NCI-H446 treated with DMSO at 0.1 percent for 48 hours (cell line): Measurements from ENCODE around the gene TMPRSS3.

Experiments used
- DNase-seq: peaks from one replicate; lab custom pipeline; 2025; lab: John Stamatoyannopoulos, UW

Gene TMPRSS3

GRCh38 chr21:42370894-42371654, 24.8 kb downstream of the TMPRSS3 start:
- DNase-seq: no peak

GRCh38 chr21:42369821-42370220, 26.0 kb downstream of the TMPRSS3 start:
- DNase-seq: no peak

DNA sequence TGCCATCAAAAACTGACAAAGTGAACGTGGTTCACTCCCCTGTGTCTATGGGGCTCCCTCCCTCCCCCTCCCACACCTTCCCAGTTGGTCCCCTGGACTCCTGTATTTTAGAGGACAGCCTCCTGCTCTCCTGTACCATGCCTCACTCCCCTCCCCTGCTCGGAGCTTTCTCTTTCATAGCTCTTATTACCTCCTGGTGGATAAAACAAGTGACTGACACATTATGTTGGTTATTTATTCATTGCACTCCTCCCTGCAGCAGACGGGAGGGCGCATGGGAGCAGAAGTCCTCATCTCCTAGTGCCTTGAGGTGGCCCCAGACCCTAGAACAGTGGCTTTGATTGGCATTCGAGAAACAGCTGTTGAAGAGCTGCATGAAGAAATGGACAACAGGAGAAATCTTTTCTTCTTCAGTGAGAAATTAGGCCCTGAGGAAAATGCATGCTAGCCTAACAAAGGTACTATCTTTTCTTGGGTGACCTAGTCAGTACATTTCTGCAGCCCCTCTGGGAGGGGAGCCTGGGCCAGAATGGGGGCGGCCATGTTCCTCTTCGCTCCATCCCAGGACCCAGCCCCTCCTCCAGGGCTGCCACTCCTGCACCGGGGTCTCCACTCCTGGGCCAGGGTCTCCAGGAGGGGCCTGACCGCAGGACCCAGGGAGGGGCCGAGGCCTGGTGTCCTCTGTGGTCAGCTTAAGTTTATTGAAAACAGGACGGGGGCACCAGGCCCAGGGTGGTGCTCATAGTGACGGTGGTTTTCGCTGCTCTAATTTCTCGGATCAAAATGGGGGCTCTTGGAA, 28.3 kb downstream of the TMPRSS3 start:
- no peak for DNase-seq

DNA sequence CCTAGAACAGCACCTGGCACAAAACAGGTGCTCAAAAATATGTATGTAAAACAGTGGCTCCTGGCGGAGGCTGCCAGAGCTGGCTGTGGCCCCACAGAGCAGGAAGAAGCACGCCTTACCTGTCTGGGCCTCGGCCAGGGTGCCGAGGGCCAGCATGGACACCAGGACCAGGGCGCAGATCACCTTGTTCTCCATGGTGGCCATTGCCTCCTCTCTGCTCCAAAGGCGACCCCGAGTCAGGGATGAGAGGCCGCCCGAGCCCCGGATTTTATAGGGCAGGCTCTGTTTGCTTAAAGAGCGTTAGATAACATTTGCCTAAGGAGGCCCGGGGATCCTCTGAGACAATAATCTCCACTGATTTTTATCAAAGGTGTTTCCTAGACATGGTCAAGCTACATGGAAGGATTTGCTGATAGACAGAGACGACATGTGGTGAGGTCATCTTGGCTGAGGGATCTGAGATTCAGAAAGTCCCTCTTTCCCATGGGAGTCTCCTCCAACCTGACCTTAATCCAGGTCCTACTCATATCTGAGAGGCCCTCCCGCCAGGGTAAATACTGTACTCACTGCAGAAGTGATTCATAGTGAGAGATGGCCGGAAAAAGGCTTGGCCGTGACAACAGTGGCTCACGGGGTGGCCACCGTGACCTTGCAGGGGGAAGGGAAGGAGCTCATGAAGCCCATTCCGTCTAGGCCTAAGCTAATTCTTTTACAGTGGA, 29.4 kb downstream of the TMPRSS3 start, which contains the start of gene TFF1:
TFF1 (minus strand) TSS at position 244 of the 719 bp plus-strand sequence; CDS start at position 204, 40 bp downstream.
- DNase-seq: no peak

GRCh38 chr21:42365770-42366169, 30.1 kb downstream of the TMPRSS3 start:
- no peak for DNase-seq

DNA sequence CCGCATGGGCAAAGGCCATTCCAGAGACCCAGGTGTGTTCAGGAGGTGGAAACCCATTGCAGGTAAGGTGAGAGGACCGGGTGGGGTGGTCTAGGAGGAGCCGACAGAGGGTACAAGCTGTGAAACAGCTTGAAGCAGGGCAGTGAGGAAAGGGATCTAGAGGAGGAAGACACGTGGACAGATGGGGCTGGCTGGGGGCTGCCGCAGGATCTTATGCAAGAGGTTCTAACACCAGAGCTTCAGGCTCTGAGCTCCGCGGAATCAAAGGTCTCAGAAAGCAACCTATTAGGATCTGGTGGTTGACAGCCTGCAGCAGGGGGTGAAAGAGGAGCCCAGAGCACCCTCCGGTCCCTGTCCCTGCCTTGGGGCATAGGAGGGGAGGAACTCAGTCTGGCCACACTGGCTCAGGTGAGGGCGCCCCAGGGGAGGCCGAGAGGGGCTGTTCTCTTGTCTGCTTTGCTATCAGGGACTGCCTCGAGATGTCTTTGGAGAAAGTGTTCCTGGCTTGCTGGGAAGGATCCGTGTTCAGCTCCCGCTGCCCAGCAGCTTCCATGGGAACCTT, 31.5 kb downstream of the TMPRSS3 start:
- no peak for DNase-seq

DNA sequence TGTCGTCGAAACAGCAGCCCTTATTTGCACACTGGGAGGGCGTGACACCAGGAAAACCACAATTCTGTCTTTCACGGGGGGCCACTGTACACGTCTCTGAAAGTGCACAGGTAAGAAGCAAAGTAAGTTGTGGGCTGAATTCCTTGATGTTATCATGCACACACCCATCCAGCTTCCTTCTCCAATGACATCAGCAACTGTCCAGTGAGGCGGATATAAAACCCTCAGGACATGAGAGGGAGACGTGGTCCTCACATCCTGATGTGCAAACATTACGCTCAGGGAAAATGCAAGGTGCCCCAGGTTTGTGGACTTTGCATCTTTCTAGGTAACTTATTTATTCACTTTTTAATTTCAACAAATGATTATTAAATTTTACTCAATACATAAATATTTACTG, 32.5 kb downstream of the TMPRSS3 start:
- no peak for DNase-seq

- no peak for DNase-seq
Observed at GRCh38 chr21:42362700-42363099, 33.2 kb downstream of the TMPRSS3 start.

- no peak for DNase-seq
Observed at GRCh38 chr21:42362198-42362597, 33.7 kb downstream of the TMPRSS3 start.

- no peak for DNase-seq
Observed at GRCh38 chr21:42361286-42361685, 34.6 kb downstream of the TMPRSS3 start.

DNA sequence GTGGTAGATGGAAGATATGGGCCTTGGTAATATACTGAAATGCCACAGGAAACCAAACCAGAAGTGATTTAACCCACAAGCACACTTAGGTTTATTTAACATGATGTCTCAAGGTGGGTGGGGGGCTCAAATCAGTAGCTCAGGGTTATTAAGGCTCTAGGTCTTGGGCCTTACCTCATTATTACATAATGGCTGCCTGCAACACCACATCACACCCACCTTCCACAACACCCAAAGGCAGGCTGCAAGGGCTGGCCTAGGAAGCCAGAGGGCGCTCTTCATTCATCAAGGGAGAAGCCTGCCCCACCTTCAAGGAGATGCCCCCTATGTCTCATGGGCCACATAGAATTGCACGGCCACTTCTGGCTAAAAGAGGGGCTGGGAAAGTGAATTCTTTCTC, 35.5 kb downstream of the TMPRSS3 start:
- no peak for DNase-seq

GRCh38 chr21:42358937-42359336, 36.9 kb downstream of the TMPRSS3 start:
- no peak for DNase-seq

GRCh38 chr21:42358261-42358660, 37.6 kb downstream of the TMPRSS3 start:
- DNase-seq: no peak

GRCh38 chr21:42357307-42357706, 38.5 kb downstream of the TMPRSS3 start:
- no peak for DNase-seq

DNA sequence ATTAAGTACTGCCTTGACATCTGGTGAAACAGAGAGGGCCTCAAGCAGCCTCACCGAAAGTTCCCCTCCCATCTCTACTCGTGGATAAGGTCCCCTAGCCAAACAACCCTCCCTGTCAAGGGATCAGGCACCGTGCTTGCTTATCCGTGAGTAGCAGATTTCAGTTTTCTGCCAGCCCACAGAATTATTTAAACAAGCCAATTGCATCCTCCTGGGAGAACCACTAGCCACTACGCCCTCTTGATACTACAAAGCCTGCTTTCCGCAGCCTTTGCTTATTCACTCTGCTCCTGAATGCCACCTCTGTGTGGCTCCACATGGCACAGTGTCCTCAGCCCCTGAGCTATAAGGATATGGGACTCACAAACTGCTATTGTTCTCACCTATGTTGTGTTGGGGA, 39.2 kb downstream of the TMPRSS3 start:
- no peak for DNase-seq

DNA sequence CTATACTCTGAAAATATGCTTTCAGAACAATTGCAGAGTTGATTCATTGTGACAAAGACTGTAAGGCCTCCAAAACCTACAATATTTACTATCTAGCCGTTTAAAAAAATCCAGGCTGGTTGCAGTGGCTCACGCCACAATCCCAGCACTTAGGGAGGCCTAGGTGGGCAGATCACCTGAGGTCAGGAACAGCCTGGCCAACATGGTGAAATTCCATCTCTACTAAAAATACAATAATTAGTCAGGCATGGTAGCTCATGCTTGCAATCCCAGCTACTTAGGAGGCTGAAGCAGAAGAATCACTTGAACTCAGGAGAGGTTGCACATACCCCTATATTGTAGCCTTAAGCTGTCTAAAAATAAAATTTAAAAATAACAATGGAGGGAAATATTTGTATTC, 39.8 kb downstream of the TMPRSS3 start:
- DNase-seq: no peak

DNA sequence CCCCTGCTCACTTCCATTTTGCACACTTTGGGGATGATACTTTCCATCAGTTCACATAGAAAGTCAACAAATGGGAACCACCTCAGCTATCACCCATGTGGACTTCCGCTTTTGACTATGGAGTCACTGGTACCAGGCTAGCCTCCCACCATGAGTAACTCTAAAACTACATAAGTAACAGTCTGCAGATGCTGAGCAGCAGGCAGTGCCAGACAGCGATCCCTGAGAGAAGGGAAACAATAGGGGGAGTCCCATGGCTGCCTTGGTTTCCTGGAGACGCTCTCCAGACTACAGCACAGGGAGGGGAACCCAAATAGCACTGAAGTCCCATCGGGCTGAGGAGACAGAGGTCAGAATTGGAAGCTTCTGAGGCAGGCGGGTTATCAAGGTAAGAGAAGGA, 42.2 kb downstream of the TMPRSS3 start:
- no peak for DNase-seq

DNA sequence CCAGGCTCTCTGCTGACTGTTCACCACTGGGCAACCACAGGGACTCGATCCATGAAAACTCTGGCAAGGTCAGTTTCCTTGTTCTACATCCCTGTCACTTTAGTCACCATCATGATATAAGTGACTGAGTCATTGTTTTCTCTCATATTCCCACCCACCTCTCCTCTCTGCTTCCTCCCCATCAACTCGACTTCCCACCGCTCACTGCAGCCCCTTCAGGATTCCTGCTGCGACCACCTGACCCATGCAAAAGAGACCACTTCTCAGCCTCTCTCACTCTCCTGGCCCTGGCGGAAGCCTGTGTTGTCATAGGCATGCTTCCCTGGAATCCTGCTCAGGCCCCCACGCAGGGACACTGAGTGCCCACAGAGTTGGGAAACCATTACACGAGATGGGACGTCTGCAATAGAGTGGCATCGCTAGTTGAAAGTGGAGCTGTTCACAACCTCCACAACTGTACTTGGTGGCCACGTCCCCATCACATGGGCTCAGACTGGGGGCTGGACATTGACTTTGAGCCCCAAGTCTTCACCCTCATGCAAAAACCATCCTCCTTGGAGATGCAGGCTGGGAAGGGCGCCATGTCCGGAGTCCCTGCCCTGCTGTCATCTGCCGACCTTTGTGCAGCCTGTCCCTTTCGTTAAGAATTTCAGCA, 43.3 kb downstream of the TMPRSS3 start:
- no peak for DNase-seq

GRCh38 chr21:42351626-42352440, 44.0 kb downstream of the TMPRSS3 start:
- no peak for DNase-seq

DNA sequence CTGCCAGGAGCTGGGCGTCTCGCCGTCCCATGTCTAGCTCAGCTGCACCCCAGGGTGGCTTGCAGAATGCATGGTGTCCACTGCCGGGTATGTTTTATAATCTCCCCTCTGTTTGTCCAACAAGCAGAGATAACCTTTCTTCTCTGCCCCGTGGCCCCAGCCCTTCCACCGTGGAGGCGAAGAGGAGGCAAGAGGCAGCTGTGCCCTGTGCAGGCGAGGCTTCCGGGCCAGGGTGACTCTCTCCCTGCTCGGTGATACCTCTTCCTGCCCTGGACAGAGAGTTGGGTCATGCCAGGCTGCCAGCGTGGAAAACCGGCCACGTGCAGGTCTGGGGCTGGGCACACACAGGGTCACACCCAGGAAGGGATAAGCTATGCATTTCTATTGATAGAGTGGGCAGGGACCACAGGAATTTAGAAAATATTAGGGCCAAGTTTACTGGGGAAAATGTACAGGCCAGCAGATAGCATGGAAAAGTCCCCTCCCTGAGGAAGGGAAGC, 44.9 kb downstream of the TMPRSS3 start, which contains the start of gene TFF2:
TFF2 (minus strand) TSS at position 68 of the 500 bp plus-strand sequence; CDS start at position 31, 37 bp downstream.
- DNase-seq: no peak
